Stimulated activated naive CD8-positive, alpha-beta T cell treated with anti-CD3 and anti-CD28 coated beads, Interleukin-15, amount 100 ng/mL, for 72 hours (primary cell): Measurements from ENCODE around the gene CDKN3.
A peak's percentile ranks its signal among the peaks of the same experiment; 100 is the strongest.

ENCODE experiments used
- ATAC-seq: fragments of 150-1000 bp; cut with Tn5 transposase; 2 replicates; pipeline ENCODE4 v1.10.0; 2021; ENCODE audit warnings: mild to moderate bottlenecking, moderate library complexity
- DNase-seq, 2 donors: peaks; one replicate each; pipeline ENCODE4 v3.0.0; 2021 to 2022
- H3K27ac Mint-ChIP-seq, 2 donors: one replicate each; pipeline ENCODE4 v1.8.0; 2022; ENCODE audit warnings: mild to moderate bottlenecking in 2 of 2, mixed read lengths in 2 of 2, moderate library complexity in 2 of 2
- H3K27me3 Mint-ChIP-seq: one replicate; pipeline ENCODE4 v1.8.0; 2022; ENCODE audit warnings: mixed read lengths
- H3K4me1 Mint-ChIP-seq: one replicate; pipeline ENCODE4 v1.8.0; 2022; ENCODE audit warnings: mild to moderate bottlenecking, mixed read lengths
- H3K4me3 Mint-ChIP-seq, 2 donors: one replicate each; pipeline ENCODE4 v1.8.0; 2022; ENCODE audit warnings: mild to moderate bottlenecking in 2 of 2, mixed read lengths in 2 of 2, moderate library complexity in 1 of 2
- H3K9me3 Mint-ChIP-seq, 2 donors: one replicate each; pipeline ENCODE4 v1.8.0; 2022; ENCODE audit warnings: mixed read lengths in 2 of 2

Gene CDKN3

GRCh38 chr14:54396493-54397335 is at the start of gene CDKN3:
Gene CDKN3, plus strand, starts transcription at chr14:54397007. Its CDS starts 62 bp downstream, at chr14:54397069.
- H3K4me3 Mint-ChIP-seq, result peak within 1 kb of the TSS; percentile 89 to 91
- H3K4me1 Mint-ChIP-seq, result peaks cover 29% of the 10 kb centered on the region
- DNase-seq (peak; percentile 97 to 98), ATAC-seq (peak; percentile 95)
- H3K27ac Mint-ChIP-seq, result peak within 1 kb of the TSS; percentile 53 to 95
- no peaks in the 10 kb centered on the region for H3K27me3 Mint-ChIP-seq
- no peaks in the 10 kb centered on the region for H3K9me3 Mint-ChIP-seq

GRCh38 chr14:54347044-54347443 is 49.8 kb upstream of the CDKN3 start:
- no peaks in the 10 kb centered on the region for H3K9me3 Mint-ChIP-seq
- DNase-seq (no peak), ATAC-seq (no peak)

GRCh38 chr14:54348001-54348611 is 48.7 kb upstream of the CDKN3 start:
- ATAC-seq (peak; percentile 52), DNase-seq (peak in 1 of 2 donors; percentile 8)
- peaks cover 31% of the 10 kb centered on the region for H3K27me3 Mint-ChIP-seq
- no peak overlapping the region for H3K4me3 Mint-ChIP-seq
- H3K4me1 Mint-ChIP-seq, result no peaks in the 10 kb centered on the region
- no peak overlapping the region for H3K27ac Mint-ChIP-seq
- no peaks in the 10 kb centered on the region for H3K9me3 Mint-ChIP-seq

More at GRCh38 chr14:54347044-54347443, 49.8 kb upstream of the CDKN3 start:
- Mint-ChIP-seq H3K4me1 (no peaks in the 10 kb centered on the region), H3K27me3 (peaks cover 31% of the 10 kb centered on the region), H3K4me3 (no peak overlapping the region), H3K27ac (peak overlapping the region in 1 of 2 donors; percentile 1)

GRCh38 chr14:54348923-54349620 is 47.7 kb upstream of the CDKN3 start:
- DNase-seq, result no peak
- peaks cover 31% of the 10 kb centered on the region for H3K27me3 Mint-ChIP-seq

GRCh38 chr14:54349713-54350112 is 47.1 kb upstream of the CDKN3 start:
- Mint-ChIP-seq H3K27ac (no peak overlapping the region), H3K4me3 (no peak overlapping the region), H3K4me1 (no peaks in the 10 kb centered on the region), H3K27me3 (peaks cover 31% of the 10 kb centered on the region), H3K9me3 (no peaks in the 10 kb centered on the region)
- ATAC-seq (no peak), DNase-seq (no peak)

More at GRCh38 chr14:54348923-54349620, 47.7 kb upstream of the CDKN3 start:
- no peaks in the 10 kb centered on the region for H3K9me3 Mint-ChIP-seq
- H3K27ac Mint-ChIP-seq, result no peak overlapping the region
- ATAC-seq, result no peak
- no peak overlapping the region for H3K4me3 Mint-ChIP-seq
- H3K4me1 Mint-ChIP-seq, result no peaks in the 10 kb centered on the region

- Mint-ChIP-seq H3K9me3 (no peaks in the 10 kb centered on the region), H3K27ac (no peak overlapping the region), H3K27me3 (peaks cover 31% of the 10 kb centered on the region), H3K4me1 (no peaks in the 10 kb centered on the region), H3K4me3 (no peak overlapping the region)
- ATAC-seq, result no peak
- DNase-seq, result no peak
Measured at GRCh38 chr14:54350203-54350602, 46.6 kb upstream of the CDKN3 start.

- no peak overlapping the region for H3K27ac Mint-ChIP-seq
- DNase-seq (no peak), ATAC-seq (no peak)
- H3K4me3 Mint-ChIP-seq, result no peak overlapping the region
- no peaks in the 10 kb centered on the region for H3K4me1 Mint-ChIP-seq
- no peaks in the 10 kb centered on the region for H3K9me3 Mint-ChIP-seq
- H3K27me3 Mint-ChIP-seq, result peaks cover 33% of the 10 kb centered on the region
Measured at GRCh38 chr14:54353266-54353665, 43.5 kb upstream of the CDKN3 start.

- no peak for ATAC-seq
- no peak overlapping the region for H3K27ac Mint-ChIP-seq
- peaks cover 33% of the 10 kb centered on the region for H3K27me3 Mint-ChIP-seq
Measured at GRCh38 chr14:54353694-54354093, 43.1 kb upstream of the CDKN3 start.

GRCh38 chr14:54354096-54354495 is 42.7 kb upstream of the CDKN3 start:
- Mint-ChIP-seq H3K9me3 (no peaks in the 10 kb centered on the region), H3K27ac (no peak overlapping the region), H3K27me3 (peaks cover 30% of the 10 kb centered on the region), H3K4me1 (no peaks in the 10 kb centered on the region), H3K4me3 (no peak overlapping the region)
- ATAC-seq, result no peak
- DNase-seq, result no peak

More at GRCh38 chr14:54353694-54354093, 43.1 kb upstream of the CDKN3 start:
- Mint-ChIP-seq H3K4me1 (no peaks in the 10 kb centered on the region), H3K9me3 (no peaks in the 10 kb centered on the region), H3K4me3 (no peak overlapping the region)
- no peak for DNase-seq

GRCh38 chr14:54354968-54355641 is 41.7 kb upstream of the CDKN3 start:
- H3K4me3 Mint-ChIP-seq, result no peak overlapping the region
- no peaks in the 10 kb centered on the region for H3K4me1 Mint-ChIP-seq
- DNase-seq (no peak), ATAC-seq (no peak)
- peaks cover 20% of the 10 kb centered on the region for H3K27me3 Mint-ChIP-seq
- no peak overlapping the region for H3K27ac Mint-ChIP-seq
- no peaks in the 10 kb centered on the region for H3K9me3 Mint-ChIP-seq

GRCh38 chr14:54355698-54356097 is 41.1 kb upstream of the CDKN3 start:
- ATAC-seq (no peak), DNase-seq (no peak)
- Mint-ChIP-seq H3K4me1 (no peaks in the 10 kb centered on the region), H3K27me3 (peaks cover 16% of the 10 kb centered on the region), H3K27ac (no peak overlapping the region), H3K4me3 (no peak overlapping the region), H3K9me3 (no peaks in the 10 kb centered on the region)

- ATAC-seq (no peak), DNase-seq (no peak)
- Mint-ChIP-seq H3K27me3 (peaks cover 16% of the 10 kb centered on the region), H3K4me1 (no peaks in the 10 kb centered on the region), H3K27ac (no peak overlapping the region), H3K4me3 (no peak overlapping the region), H3K9me3 (no peaks in the 10 kb centered on the region)
Measured at GRCh38 chr14:54356172-54356571, 40.6 kb upstream of the CDKN3 start.

- DNase-seq, result no peak
- no peak overlapping the region for H3K27ac Mint-ChIP-seq
- no peak overlapping the region for H3K4me3 Mint-ChIP-seq
- peaks cover 5% of the 10 kb centered on the region for H3K4me1 Mint-ChIP-seq
- peaks cover 25% of the 10 kb centered on the region for H3K27me3 Mint-ChIP-seq
- H3K9me3 Mint-ChIP-seq, result no peaks in the 10 kb centered on the region
- no peak for ATAC-seq
Measured at GRCh38 chr14:54360667-54361066, 36.1 kb upstream of the CDKN3 start.

GRCh38 chr14:54362089-54362504 is 34.7 kb upstream of the CDKN3 start:
- peaks cover 25% of the 10 kb centered on the region for H3K27me3 Mint-ChIP-seq

GRCh38 chr14:54362759-54363437 is 33.9 kb upstream of the CDKN3 start:
- DNase-seq, result no peak

More at GRCh38 chr14:54362089-54362504, 34.7 kb upstream of the CDKN3 start:
- Mint-ChIP-seq H3K9me3 (no peaks in the 10 kb centered on the region), H3K4me1 (peaks cover 5% of the 10 kb centered on the region), H3K27ac (no peak overlapping the region), H3K4me3 (no peak overlapping the region)
- DNase-seq (no peak), ATAC-seq (no peak)

More at GRCh38 chr14:54362759-54363437, 33.9 kb upstream of the CDKN3 start:
- Mint-ChIP-seq H3K4me1 (peaks cover 5% of the 10 kb centered on the region), H3K27me3 (peaks cover 25% of the 10 kb centered on the region), H3K4me3 (no peak overlapping the region), H3K27ac (peak overlapping the region in 1 of 2 donors; percentile 54), H3K9me3 (no peaks in the 10 kb centered on the region)
- no peak for ATAC-seq
